ENCODE results near the gene CAMTA1.

Gene CAMTA1

DNA sequence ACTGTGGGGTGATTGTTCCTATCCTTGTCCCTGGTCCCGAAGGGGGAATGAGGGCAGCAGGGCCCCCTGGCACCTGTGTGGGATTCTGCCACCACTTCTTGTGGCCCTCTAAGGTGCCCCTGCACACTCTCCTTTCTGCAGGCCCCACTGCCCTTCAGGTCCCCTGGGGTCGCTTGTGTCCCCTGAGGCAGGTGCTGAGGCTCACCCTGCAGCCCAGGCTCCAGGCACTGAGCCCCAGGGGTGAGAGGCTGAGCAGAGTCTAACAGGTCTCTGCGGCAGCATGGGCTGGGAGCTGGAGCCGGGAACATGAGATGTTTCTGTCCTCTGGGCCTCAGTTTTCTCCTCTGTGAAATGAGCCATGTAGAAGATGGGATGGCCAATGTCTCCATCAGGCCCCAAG is 774.9 kb downstream of the CAMTA1 start:
- H3K4me3 ChIP-seq (ENCODE audit: severe bottlenecking), result no peak overlapping the region
- TF ChIP-seq, protein P1, sequence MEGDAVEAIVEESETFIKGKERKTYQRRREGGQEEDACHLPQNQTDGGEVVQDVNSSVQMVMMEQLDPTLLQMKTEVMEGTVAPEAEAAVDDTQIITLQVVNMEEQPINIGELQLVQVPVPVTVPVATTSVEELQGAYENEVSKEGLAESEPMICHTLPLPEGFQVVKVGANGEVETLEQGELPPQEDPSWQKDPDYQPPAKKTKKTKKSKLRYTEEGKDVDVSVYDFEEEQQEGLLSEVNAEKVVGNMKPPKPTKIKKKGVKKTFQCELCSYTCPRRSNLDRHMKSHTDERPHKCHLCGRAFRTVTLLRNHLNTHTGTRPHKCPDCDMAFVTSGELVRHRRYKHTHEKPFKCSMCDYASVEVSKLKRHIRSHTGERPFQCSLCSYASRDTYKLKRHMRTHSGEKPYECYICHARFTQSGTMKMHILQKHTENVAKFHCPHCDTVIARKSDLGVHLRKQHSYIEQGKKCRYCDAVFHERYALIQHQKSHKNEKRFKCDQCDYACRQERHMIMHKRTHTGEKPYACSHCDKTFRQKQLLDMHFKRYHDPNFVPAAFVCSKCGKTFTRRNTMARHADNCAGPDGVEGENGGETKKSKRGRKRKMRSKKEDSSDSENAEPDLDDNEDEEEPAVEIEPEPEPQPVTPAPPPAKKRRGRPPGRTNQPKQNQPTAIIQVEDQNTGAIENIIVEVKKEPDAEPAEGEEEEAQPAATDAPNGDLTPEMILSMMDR (IDR thresholded peaks at IDR 0.05; ENCODE audit: poor library complexity, severe bottlenecking), result no peak
- H3K36me3 ChIP-seq (ENCODE audit: low read depth), result no peaks in the 10 kb centered on the region
- no peak overlapping the region for H3K27ac ChIP-seq (ENCODE audit: poor library complexity, severe bottlenecking)
- no peaks in the 10 kb centered on the region for H3K9me3 ChIP-seq (ENCODE audit: severe bottlenecking)
- no peak for ATAC-seq (ENCODE audit: low read depth)
- peak; percentile 39 for DNase-seq (ENCODE audit: low spot score)
- no peaks in the 10 kb centered on the region for H3K27me3 ChIP-seq (ENCODE audit: insufficient read depth, poor library complexity, severe bottlenecking)
- no peaks in the 10 kb centered on the region for H3K4me1 ChIP-seq (ENCODE audit: insufficient read depth, poor library complexity, severe bottlenecking)

DNA sequence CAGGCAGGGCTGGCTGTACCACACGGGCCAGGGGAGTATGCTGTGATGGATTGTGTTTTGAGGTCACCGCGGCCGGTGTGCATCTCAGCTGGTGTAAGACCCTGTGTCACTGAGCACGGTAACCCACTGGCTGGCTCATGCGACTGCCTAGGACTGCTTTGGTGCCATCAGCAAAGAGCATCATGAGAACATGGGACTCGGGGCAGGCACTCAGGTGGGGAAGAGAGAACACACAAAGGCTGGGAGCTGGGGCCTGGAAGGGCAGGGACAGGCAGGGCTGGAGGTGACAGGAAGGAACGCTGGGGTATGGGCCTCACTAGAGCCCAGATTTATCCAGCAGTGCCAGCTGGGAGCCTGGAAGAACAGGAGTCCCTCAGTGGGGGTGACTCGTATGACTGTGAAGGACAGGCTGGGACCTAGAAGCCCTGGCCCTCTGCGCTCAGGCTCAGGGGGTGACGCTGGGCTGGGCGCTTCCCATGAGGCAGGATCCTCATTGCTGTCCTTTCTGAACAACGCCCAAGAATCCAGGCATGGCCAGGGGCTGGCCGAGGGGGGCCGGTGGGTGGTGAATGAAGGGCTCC is 775.4 kb downstream of the CAMTA1 start:
- DNase-seq (ENCODE audit: low spot score) (peak; percentile 29), ATAC-seq (ENCODE audit: low read depth) (no peak)
- Histone ChIP-seq H3K27ac (ENCODE audit: poor library complexity, severe bottlenecking) (no peak overlapping the region), H3K9me3 (ENCODE audit: severe bottlenecking) (no peaks in the 10 kb centered on the region), H3K4me1 (ENCODE audit: insufficient read depth, poor library complexity, severe bottlenecking) (no peaks in the 10 kb centered on the region), H3K36me3 (ENCODE audit: low read depth) (no peaks in the 10 kb centered on the region), H3K27me3 (ENCODE audit: insufficient read depth, poor library complexity, severe bottlenecking) (no peaks in the 10 kb centered on the region), H3K4me3 (ENCODE audit: severe bottlenecking) (no peak overlapping the region)
- TF ChIP-seq, protein P1 (IDR thresholded peaks at IDR 0.05; ENCODE audit: poor library complexity, severe bottlenecking), result no peak

DNA sequence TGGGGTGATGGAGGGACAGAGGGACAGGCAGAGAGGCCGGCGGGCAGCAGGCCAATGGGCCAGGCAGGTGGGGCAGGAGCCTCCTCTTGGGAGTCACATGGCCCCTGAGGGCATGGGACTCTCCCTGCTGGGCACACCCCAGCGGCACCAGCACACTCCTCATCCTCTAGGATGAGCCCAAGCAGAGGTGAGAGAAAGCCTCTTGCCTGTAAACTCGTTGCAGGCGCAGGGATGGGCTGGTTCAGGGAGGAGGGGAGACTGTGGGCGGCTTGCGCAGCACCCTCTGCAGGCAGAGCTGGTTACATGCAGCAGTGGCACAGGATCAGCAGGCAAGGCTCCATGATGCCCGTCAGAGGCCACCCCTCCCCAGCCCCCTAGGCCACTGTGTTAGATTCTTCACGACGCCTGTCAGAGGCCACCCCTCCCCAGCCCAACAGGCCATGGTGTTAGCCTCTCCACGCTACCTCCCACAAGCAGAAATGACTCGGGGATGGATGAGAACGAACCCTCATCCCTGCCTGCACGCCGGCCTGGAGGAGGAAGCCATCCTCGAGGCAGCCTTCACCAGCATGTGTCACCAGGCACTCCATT is 776.2 kb downstream of the CAMTA1 start:
- peak; percentile 47 for DNase-seq (ENCODE audit: low spot score)
- TF ChIP-seq, protein P1 (IDR thresholded peaks at IDR 0.05; ENCODE audit: poor library complexity, severe bottlenecking), result no peak
- ATAC-seq (ENCODE audit: low read depth), result no peak
- H3K36me3 ChIP-seq (ENCODE audit: low read depth), result no peaks in the 10 kb centered on the region
- no peaks in the 10 kb centered on the region for H3K4me1 ChIP-seq (ENCODE audit: insufficient read depth, poor library complexity, severe bottlenecking)
- no peak overlapping the region for H3K4me3 ChIP-seq (ENCODE audit: severe bottlenecking)
- no peaks in the 10 kb centered on the region for H3K27me3 ChIP-seq (ENCODE audit: insufficient read depth, poor library complexity, severe bottlenecking)
- H3K27ac ChIP-seq (ENCODE audit: poor library complexity, severe bottlenecking), result no peak overlapping the region
- no peaks in the 10 kb centered on the region for H3K9me3 ChIP-seq (ENCODE audit: severe bottlenecking)

DNA sequence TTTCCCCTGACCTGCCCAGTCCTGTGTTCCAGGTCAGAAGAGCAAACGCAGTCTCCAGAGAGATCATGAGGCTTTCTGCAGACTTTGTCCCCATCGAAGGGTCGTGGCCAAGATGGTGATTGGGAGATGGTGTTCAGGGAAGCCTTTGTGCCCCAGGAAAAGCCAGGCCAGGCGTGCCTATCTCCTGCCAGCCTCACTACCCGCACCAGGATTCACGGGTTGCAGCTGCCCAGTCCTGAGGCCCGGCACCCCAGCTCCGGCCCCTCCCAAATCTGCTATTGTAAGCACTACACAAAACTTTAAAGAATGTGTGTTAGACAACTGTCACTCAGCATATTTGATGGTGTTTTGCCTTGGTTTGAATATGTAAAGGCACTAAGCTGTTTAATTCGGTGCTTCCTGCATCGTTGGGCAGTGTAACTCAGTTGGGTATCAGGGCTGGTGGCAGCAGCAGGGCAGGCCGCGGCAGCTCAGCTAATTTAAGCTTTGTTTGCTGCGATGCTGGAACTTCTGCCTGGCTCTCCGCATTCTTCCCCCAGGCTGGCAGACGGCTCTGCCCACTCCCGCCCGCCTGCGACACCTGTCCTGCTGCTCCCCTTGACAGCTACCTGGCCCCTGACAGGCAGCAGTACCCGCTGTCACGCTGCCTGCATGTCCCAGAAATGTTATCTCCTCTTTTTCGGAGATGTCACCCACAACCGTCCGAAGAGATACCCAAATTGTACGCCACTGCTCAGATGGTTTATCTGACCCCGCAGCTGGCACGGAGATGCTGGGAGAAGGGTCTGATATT is 776.9 kb downstream of the CAMTA1 start:
- H3K36me3 ChIP-seq (ENCODE audit: low read depth), result no peaks in the 10 kb centered on the region
- no peak overlapping the region for H3K27ac ChIP-seq (ENCODE audit: poor library complexity, severe bottlenecking)
- H3K9me3 ChIP-seq (ENCODE audit: severe bottlenecking), result no peaks in the 10 kb centered on the region
- ATAC-seq (ENCODE audit: low read depth) (no peak), DNase-seq (ENCODE audit: low spot score) (peak; percentile 27)
- TF ChIP-seq, protein P1 (IDR thresholded peaks at IDR 0.05; ENCODE audit: poor library complexity, severe bottlenecking), result no peak
- no peaks in the 10 kb centered on the region for H3K27me3 ChIP-seq (ENCODE audit: insufficient read depth, poor library complexity, severe bottlenecking)
- no peak overlapping the region for H3K4me3 ChIP-seq (ENCODE audit: severe bottlenecking)
- H3K4me1 ChIP-seq (ENCODE audit: insufficient read depth, poor library complexity, severe bottlenecking), result no peaks in the 10 kb centered on the region

Data from RWPE2 (cell line).